ENCODE measurements around the gene PPM1G.

Gene PPM1G

DNA sequence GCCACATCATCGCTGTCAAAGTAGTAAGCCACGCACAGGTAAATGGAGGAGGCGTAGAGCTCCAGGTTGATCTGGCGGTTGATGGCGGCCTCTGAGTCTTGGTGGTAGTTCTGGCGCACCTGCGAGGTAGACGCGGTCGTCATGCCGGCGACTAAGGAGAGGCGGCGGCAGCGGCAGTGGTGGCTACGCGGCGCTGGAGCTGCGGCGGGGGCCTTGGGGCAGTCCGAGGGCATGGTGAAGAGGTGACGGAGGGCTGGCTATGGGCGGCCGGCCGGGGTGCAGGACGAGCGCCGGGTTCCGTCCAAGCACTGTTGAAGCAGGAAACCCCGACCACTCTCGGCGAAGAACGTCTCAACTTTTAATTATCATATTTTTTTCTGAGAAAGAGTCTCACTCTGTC lies 16.2 kb downstream of the PPM1G start:
- no peak for DNase-seq (ENCODE audit: low read depth)
- TF ChIP-seq, protein P1, sequence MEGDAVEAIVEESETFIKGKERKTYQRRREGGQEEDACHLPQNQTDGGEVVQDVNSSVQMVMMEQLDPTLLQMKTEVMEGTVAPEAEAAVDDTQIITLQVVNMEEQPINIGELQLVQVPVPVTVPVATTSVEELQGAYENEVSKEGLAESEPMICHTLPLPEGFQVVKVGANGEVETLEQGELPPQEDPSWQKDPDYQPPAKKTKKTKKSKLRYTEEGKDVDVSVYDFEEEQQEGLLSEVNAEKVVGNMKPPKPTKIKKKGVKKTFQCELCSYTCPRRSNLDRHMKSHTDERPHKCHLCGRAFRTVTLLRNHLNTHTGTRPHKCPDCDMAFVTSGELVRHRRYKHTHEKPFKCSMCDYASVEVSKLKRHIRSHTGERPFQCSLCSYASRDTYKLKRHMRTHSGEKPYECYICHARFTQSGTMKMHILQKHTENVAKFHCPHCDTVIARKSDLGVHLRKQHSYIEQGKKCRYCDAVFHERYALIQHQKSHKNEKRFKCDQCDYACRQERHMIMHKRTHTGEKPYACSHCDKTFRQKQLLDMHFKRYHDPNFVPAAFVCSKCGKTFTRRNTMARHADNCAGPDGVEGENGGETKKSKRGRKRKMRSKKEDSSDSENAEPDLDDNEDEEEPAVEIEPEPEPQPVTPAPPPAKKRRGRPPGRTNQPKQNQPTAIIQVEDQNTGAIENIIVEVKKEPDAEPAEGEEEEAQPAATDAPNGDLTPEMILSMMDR (IDR thresholded peaks at IDR 0.05; ENCODE audit: insufficient read depth, low read depth, low read length, missing control alignments), result no peak
- no peak overlapping the region for H3K4me3 ChIP-seq (ENCODE audit: low read length)

DNA sequence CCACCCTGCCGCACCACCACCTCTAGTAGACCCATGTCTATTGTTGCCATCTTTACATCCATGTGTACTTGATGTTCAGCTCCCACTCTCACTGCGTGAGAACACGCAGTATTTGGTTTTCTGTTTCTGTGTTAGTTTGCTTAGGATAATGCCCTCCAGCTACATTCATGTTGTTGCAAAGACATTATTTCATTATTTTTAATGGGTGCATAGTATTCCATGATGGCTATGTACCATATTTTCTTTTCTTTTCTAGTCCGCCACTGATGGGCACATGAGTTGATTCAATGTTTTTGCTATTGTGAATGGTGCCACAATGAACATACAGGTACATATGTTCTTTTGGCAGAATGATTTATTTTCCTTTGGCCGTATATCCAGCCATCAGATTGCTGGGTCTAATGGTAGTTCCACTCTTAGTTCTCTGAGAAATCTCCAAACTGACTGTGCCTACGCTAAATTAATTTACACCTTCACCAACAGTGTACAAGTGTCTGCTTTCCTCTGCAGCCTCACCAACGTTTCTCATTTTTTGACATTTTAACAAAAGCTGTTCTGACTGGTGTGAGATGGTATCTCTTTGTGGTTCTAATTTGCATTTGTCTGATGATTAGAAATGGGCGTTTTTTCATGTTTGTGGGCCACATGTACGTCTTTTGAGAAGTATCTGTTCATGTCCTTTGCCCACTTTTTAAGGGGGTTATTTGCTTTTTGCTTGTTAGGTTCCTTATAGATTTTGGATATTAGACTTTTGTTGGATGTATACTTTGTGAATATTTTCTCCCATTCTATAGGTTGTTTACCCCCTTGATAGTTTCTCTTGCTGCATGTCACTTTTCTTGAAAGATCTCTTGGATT lies 18.3 kb downstream of the PPM1G start:
- DNase-seq (ENCODE audit: low read depth), result no peak
- TF ChIP-seq, protein P1 (IDR thresholded peaks at IDR 0.05; ENCODE audit: insufficient read depth, low read depth, low read length, missing control alignments), result no peak
- H3K4me3 ChIP-seq (ENCODE audit: low read length), result no peak overlapping the region

DNA sequence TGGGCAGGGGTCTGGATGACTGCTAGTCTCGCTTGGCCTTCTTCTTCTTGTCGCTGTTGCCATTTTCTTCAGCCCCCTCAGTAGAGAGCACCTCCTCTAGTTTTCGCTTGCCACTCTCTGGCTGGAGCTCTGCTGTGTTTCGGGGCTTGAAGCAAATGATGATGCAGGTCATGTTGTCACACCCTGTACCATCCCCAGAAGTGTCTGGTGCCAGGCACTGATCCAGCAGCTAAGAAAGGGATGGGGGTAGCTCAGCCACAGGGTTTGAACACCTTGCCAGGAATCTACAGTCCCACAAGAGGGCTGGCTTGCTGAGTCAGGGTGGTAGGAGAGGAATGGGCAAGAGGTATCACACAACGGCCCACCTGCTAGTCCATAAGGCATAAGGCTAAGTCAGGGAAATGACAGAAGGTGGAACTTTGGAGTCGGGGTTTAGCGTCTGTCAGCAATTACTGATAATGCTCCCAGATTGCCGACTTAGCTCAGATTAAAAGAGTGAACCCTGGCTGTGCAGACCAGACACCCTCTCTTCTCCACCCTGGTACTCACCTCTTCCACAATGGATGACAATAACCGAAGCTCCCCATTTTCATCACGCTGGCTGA lies 27.7 kb downstream of the PPM1G start:
- DNase-seq (ENCODE audit: low read depth), result no peak
- TF ChIP-seq, protein P1 (IDR thresholded peaks at IDR 0.05; ENCODE audit: insufficient read depth, low read depth, low read length, missing control alignments), result no peak
- H3K4me3 ChIP-seq (ENCODE audit: low read length), result no peak overlapping the region

DNA sequence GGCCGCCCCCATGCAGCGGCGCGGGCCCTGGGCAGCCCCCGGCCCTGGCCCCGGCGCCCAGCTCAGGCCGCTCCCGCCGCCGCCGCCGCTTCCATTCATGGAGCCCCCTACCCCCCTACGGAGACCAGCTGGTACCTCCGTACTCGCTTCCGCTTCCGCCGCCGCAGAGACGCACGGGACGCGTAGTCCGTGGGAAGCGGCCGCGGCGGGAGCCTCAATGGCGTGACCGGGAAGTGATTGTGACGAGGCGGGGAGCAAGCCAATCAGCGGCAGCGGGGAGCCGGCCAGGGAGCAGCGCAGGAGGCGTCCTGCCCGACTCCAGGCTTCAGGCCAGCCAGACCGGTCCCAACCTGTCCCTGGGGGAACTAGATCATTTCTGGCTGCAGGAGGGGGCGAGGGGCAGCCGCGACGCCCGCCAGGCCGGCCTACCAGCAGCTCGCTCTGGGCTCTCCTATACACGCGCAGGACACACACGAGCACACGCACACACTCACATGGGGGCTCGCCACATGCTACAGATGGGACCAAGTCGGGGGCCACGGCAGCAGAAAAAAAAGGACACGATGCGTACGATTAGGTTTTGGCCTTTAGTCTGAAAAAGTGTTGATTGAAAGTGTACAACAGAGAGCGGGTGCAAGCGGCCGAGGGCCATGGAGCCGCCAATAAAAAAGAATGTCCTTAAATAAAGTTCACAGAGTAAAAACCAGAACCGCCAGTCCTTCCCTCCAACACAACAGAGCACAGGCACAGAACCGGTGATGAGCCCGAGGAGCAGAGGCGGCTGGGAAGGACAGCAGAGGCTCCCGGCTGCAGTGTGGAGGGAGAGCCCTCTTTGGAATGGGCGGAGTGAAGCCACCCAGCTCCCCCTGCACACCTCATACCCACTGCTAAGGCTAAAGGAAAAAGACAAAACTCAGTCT lies 28.5 kb downstream of the PPM1G start, which contains the start of gene ZNF513:
Gene ZNF513, minus strand, starts transcription at position 109 of the 920 bp plus-strand sequence. CDS start 208 bp downstream, outside the sequence.
- H3K4me3 ChIP-seq (ENCODE audit: low read length), result peak within 1 kb of the TSS; percentile 74
- peak; percentile 98 for DNase-seq (ENCODE audit: low read depth)
- TF ChIP-seq, protein P1 (IDR thresholded peaks at IDR 0.05; ENCODE audit: insufficient read depth, low read depth, low read length, missing control alignments), result no peak

DNA sequence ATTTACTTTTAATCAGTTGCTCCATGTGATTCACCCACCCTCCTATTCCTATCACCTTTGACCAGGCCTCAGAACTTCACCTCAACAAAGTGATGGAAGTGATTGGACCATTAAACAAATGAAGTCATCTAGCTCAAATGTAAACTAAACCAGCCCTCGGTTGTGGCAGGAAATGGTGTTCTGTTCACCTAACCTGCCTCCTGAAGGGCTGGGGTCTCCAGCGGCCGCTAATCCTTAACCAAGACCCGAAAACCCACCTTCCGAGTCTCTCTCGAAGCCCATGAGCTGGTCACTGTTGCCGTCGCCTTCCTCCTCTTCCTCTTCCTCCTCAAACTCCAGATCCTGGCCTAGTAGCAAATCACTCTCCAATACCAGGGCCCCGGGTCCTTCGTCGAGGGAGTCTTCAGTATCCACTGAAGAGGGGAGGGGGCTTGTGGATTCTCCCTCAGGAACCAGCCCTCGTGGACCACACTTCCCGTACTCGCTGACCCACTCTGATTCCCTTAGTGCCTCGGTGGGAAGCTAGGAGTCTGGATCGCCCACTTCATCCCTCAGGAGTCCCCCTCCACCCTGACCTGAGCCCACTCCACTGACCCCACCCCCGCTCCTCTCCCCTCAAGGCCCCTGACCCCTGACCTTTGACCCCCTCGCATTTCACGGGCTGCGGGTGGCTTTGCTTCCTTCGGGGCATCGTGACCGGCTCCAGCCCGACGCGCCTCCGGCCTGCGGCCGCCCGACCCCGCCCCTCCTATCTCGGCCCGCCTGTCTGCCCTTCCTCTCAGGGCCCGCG lies 29.4 kb downstream of the PPM1G start:
- DNase-seq (ENCODE audit: low read depth), result peak; percentile 37
- TF ChIP-seq, protein P1 (IDR thresholded peaks at IDR 0.05; ENCODE audit: insufficient read depth, low read depth, low read length, missing control alignments), result no peak
- peak overlapping the region; percentile 74 for H3K4me3 ChIP-seq (ENCODE audit: low read length)

DNA sequence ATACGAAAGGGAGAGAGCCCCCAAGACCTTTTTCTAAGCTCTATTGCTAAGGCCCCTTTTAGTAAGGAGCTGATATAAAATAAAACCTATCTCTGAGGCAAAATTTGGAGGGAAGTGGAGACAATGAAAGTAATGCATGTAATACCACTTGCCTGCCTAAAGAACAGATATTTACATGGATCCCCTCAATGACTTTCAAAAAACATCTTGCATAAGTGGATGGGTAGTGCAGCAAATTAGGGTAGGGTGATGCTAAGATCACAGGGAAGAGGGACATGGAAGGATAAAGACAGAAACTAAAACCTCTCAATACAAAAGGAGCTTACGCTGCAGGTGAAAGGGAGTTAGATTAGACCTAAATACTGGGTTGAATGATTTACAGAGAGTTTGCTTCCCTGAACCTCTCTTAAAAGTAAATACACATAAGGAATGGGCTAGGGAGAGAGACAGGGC lies 30.0 kb downstream of the PPM1G start:
- TF ChIP-seq, protein P1 (IDR thresholded peaks at IDR 0.05; ENCODE audit: insufficient read depth, low read depth, low read length, missing control alignments), result no peak
- no peak for DNase-seq (ENCODE audit: low read depth)
- peak overlapping the region; percentile 74 for H3K4me3 ChIP-seq (ENCODE audit: low read length)
